ENCODE results near the gene OPN3.

GRCh38 chr1:241648159-241648558 is 8.0 kb upstream of the OPN3 start:
- TF ChIP-seq CTCF (conservative IDR thresholded peaks at IDR 0.05; ENCODE audit: low read length) (no peak), EZH2phosphoT487 (IDR thresholded peaks at IDR 0.05; ENCODE audit: borderline replicate concordance, low read depth, low read length) (no peak)
